ENCODE results near the gene GSG1L.

DNA sequence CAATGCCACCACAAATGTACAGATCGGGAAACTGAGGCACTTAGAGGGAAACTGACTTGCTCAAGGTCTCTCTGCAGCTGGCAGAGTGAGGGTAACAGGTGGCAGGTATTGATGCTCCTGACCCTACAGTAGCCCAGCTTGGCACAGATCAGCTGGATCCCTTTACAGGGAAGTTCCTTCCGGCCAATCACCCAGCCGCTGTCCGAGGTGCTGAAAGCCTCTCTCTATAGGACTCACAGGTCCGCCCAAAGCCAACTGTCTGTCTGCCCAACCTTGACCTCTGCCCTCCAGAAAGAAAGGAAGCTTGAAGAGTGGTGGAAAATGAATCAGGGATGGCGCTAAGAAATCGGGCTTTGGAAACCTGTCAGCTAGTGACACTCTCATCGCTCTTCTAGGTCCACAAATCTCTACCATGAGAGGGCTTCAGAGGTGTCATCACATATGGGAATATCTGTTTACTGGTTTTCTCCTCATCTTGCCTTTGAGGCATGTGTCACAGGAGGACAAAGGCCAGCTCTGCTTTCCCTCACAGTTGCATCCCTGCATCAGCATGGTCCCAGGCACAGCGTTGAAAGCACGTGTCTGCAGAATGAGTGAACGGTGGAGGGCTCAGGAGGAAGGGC lies 267.4 kb downstream of the GSG1L start:
- no peak for TF ChIP-seq TAF1 (IDR thresholded peaks at IDR 0.05; ENCODE audit: low read depth, low read length)
- TF ChIP-seq POLR2A (IDR thresholded peaks at IDR 0.05; ENCODE audit: low read depth, low read length) = no peak
- no peak for TF ChIP-seq POLR2AphosphoS5 (IDR thresholded peaks at IDR 0.05; ENCODE audit: low read depth, low read length)
- no peak for TF ChIP-seq SPI1 (IDR thresholded peaks at IDR 0.05; ENCODE audit: low read depth, low read length)
- no peak for TF ChIP-seq PAX5 (IDR thresholded peaks at IDR 0.05; ENCODE audit: insufficient read depth, low read length, severe bottlenecking)
